ENCODE results near the gene CYB561A3.

Gene CYB561A3

GRCh38 chr11:61343792-61344745 is 17.6 kb downstream of the CYB561A3 start:
- DNase-seq = no peak

- no peak for DNase-seq
Observed at GRCh38 chr11:61342207-61342803, 19.4 kb downstream of the CYB561A3 start.

GRCh38 chr11:61341706-61342105 is 20.0 kb downstream of the CYB561A3 start:
- no peak for DNase-seq

- no peak for DNase-seq
Observed at GRCh38 chr11:61340979-61341378, 20.7 kb downstream of the CYB561A3 start.

GRCh38 chr11:61339490-61339878 is 22.2 kb downstream of the CYB561A3 start:
- no peak for DNase-seq

GRCh38 chr11:61338783-61339489 is 22.7 kb downstream of the CYB561A3 start:
- DNase-seq = no peak

- no peak for DNase-seq
Observed at GRCh38 chr11:61337706-61338470, 23.8 kb downstream of the CYB561A3 start.

- DNase-seq = peak; percentile 85
Observed at GRCh38 chr11:61336171-61336935, 25.3 kb downstream of the CYB561A3 start.

- no peak for DNase-seq
Observed at GRCh38 chr11:61335355-61335710, 26.3 kb downstream of the CYB561A3 start.

- DNase-seq = no peak
Observed at GRCh38 chr11:61334434-61335354, 27.0 kb downstream of the CYB561A3 start.

GRCh38 chr11:61333550-61334433 is 27.9 kb downstream of the CYB561A3 start:
- DNase-seq = no peak

GRCh38 chr11:61332797-61333549 is 28.7 kb downstream of the CYB561A3 start, which contains the start of the genes DDB1 and TKFC:
Gene DDB1 (minus strand): TSS chr11:61333105. CDS start chr11:61332968, 137 bp downstream.
Gene TKFC (plus strand): TSS chr11:61333228. CDS start chr11:61334729, 1,501 bp downstream.
- peak; percentile 96 for DNase-seq

GRCh38 chr11:61332281-61332796 is 29.3 kb downstream of the CYB561A3 start:
- no peak for DNase-seq

- DNase-seq = no peak
Observed at GRCh38 chr11:61331651-61332050, 30.0 kb downstream of the CYB561A3 start.

GRCh38 chr11:61329871-61330270 is 31.8 kb downstream of the CYB561A3 start:
- no peak for DNase-seq

GRCh38 chr11:61328351-61328750 is 33.3 kb downstream of the CYB561A3 start:
- no peak for DNase-seq

- no peak for DNase-seq
Observed at GRCh38 chr11:61327669-61328071, 34.0 kb downstream of the CYB561A3 start.

GRCh38 chr11:61325649-61326414 is 35.9 kb downstream of the CYB561A3 start:
- no peak for DNase-seq

All from CD4-positive, alpha-beta T cell treated with Interleukin-17A for 1 hour (primary cell).